ENCODE measurements around the gene AGBL4. TPM values are rescaled to one million over a fixed set of nuclear protein-coding genes. Genes with fewer than 3 reads are reported as not detected.

Gene AGBL4
- total RNA-seq, 1 donor from 2014 or later: not detected

DNA sequence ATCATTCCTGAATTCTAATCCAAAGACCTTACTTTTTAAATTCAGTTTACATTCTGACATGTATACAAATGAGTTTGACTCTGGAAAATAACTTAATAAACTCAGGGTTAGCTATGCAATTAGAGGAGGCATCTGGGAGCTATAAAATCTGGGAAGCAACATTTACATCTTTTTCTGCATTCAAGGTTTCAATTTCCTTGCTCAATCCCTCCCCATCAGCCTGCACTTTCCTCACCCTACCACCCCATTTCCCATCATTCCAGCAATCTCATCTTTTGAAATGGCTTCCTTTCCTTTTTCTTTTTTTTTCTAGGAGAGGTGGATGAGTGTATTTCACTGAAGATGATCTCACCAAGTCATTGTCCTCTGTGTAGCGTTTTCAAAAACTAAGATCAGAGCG, 1181.8 kb downstream of the AGBL4 start:
- no peak for DNase-seq (ENCODE audit: low read depth, low spot score)

DNA sequence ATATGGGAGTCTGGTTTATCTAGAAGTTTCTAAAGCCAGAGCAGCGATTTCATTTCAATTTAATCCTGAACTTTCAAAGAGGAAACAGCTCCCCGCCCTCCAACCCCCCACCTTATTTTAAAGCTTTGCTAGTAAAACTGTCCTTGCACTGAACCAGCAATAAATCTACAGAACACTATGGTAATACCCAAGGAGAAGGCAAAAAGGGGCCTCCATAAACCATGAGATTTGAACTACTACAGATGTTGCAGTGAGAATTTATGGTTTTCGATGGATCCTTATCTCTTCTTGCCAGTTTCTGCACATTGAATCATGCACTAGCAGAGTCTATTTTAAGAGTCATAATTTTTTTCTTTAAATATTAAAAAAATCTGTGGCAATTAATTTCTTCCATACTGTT, 1182.3 kb downstream of the AGBL4 start:
- no peak for DNase-seq (ENCODE audit: low read depth, low spot score)

DNA sequence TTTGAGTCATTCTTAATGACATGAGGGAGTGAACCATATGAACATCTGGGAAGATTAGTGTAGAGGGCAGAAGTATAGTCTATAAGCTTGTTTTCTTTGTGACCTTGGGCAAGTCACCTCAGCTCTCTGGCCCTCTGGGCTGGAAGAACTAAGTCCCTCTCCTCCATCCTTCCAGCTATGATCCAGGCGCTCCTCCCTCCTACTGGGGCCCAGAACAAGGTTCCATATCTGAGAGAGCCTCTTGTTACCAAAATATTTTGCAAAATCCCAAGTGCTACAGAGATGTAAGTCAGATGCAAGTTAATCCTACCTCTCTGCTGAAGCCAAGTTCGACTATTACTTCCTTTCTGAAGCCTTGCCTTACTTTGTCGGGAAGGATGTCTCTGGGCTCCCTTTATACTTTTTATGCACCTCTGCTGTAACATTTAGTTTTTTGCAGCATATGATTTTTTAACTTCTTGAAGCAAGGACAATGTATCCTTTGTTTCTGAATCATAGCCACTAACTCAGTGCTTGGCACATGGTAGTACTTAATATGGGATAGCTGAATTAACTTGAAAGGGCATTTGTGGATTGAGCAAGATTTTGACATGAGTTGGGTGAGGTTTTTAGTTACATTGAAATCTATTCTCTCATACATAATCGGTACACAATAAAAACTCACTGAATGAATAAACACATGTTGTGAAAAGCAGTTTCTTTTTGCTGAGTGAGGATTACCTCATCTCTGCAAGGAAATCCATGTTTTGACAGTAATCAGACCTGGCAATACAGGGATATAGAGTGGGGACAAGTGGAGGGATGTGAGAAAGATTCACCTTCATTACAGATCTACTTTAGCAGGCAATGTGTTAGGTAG, 1192.4 kb downstream of the AGBL4 start:
- DNase-seq (ENCODE audit: low read depth, low spot score): no peak

DNA sequence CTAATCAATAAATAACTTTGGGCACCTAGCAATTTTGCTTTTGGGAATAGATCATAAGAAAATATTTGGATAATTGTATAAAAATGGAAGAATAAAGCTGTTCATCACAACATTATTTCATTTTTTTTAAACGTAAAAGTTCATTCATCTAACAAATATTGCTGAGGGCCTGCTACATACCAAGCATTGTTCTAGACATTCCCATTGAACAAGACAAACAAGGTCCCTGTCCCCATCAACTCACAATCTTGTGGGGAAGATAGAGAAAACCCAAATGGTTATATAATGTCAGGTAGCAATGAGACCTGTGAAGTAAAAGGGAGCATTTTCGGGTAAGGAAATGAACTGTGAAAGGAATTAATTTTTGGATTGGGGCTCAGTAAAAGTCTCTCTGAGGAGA, 1193.0 kb downstream of the AGBL4 start:
- no peak for DNase-seq (ENCODE audit: low read depth, low spot score)

DNA sequence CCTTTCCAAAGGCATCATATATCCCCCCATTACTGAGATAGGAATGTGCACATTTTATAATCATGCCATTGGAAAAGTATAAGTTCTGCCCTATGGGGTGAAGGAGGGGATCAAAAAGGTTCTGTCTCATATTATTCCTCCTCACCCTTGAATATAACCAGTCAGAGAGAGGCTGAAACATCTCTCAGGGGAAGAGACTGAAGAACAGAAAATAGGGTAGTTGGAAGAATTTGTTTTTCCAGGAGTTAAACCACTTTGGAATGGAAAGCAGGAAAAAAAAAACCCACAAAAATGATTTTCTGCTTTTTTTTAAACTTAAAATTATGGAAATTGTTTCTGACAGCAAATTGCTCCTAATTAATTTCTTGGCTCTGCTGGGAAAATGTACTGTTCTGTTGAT, 1194.3 kb downstream of the AGBL4 start:
- no peak for DNase-seq (ENCODE audit: low read depth, low spot score)

DNA sequence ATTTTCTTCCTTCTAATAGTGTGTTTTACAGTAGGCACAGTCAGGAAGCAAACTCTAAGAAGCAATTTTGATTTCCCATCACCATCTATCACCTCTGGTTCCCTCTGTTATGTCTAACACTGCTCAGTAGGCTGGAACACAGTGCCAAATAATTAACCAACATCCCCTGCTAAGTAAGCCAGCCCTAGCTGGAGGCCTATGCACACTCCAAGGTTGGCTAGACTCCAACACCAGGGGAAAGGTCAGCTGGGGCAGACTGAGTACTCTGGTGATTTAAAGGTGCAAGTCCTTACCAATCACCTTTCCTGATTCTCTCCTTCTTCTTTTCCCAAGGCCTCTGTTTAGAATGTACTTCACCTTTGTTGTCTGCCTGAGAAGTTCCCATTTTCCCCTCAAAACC, 1200.6 kb downstream of the AGBL4 start:
- no peak for DNase-seq (ENCODE audit: low read depth, low spot score)

DNA sequence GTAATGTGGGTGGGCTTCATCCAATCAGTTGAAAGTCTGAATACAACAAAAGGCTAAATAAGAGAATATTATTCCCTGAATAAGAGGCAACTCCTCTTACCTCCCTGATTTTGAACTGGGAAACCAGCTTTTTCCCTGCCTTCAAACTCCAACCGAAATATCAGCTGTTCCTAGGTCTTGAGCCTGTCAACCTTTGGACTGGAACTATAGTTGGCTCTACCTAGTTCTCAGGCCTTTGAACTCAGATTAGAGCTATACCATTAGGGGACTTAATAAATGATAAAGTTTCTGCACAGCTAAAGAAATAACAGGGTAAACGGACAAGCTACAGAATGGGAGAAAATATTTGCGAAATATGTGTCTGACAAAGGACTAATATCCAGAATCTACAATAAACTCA, 1203.3 kb downstream of the AGBL4 start:
- DNase-seq (ENCODE audit: low read depth, low spot score): no peak

DNA sequence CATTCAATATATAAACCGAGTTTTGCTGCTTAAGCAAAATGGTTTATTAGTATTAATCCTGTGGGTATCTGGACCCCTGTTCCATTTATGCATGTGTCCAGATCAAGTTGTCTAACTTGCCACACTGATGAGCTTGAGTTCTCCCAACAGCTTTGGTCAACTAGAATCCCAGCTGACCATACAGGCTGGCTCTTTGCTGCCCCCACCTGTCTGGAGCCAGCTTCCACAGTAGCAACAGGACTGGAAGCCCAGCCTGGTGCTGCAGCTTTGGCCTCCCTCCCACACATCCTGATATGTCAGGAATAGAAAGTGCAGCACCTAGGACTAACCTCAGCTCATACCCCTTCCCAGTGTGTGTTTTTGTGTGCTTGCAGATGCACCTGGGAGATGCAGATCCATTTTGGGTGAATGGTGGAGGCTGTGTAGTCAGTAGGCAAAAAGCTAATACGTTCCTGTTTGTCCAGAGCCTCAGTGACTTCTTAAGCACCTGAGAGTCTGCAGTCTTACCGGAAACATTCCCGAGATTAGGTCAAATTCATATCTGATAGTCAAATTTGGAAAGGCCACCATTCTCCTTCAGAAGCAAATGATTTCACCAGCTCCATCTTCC, 1206.1 kb downstream of the AGBL4 start:
- no peak for DNase-seq (ENCODE audit: low read depth, low spot score)

DNA sequence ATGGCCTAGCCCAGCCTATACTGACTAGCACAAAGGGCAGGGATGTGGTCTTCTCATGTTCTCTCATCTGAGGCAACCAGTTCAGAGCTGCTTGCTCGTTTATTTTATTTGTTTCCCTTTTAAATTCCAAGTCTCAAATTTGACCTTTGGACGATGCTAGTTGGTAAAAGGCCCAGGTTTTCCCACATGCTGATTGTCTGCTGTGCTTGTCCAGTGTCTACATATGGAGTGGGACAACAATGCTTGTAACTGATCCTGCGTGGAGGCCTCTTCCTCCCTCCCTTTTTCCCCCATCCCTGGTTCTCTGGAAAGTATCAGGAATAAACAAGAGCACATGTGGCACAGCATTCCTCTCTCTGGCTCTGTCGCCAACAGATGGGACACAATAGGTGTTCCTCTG, 1213.0 kb downstream of the AGBL4 start:
- no peak for DNase-seq (ENCODE audit: low read depth, low spot score)

DNA sequence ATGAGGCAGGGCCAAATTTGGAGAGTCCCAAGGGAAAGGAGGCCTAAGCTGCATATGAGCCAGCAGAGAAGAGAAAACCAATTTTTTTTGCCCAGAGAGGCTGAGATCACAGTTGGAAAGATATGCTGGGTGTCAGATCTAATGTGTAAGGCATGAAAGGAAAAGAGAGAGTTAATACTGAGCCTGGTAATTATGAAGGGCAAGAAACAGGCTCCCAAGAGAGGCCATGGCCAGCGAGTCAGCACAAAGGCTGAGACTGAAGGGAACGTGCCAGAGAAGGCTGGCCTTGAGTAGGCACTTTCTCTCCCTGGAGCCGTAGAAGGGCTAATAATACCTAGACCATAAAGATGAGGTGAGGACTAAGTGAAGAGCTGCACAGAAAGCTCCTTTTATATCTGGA, 1215.3 kb downstream of the AGBL4 start:
- DNase-seq (ENCODE audit: low read depth, low spot score): no peak

DNA sequence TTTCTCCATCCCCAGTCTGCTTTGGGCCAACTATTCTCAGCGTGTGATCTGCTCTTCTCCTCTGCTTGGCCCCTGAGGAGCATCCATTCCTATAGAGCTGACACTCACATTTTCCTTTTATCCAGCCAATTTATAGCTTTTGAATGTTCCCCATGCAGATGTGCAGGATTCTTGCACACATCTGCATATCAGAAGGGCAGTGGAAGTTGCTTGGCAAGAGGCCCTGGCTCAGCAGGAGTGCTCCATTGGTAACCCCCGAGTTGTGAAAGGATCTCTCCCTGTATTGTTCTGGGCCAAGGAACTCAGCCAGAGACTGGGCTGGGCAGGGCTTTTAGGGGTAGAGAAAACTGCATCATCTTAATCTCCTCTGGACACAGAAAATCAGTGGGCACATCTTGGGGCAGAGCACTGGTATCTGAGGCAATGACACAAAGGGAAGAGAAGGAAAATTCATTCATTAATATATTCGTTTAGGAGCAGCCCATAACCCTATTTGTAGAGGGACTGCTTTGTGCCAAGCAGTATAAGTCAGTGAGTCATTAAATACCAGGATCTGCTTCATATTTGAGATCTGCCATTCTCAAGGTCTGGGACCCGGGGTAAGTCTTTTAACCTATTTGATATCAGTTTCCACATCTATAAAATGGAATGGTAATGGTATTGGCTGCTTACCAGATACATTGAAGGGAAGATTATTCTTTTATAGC, 1216.0 kb downstream of the AGBL4 start:
- no peak for DNase-seq (ENCODE audit: low read depth, low spot score)

DNA sequence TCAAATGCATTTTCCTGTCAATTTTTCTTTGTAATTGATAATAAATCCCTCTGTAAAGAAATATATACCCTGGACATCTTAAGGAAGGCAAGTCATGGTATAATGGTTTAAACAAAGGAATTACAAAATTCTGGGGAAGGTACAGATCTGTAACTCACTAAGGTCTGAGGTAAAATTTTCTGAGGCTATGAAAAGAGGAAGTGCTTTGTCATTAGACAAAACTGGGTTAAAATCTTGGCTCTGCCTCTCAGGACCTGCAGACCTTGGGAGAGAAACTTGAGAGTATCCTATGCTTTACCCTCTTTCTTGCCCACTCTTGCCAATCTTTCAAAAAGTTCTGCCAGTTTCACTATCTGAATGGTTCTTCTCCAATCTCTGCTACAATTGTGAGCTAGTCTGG, 1220.3 kb downstream of the AGBL4 start:
- no peak for DNase-seq (ENCODE audit: low read depth, low spot score)

DNA sequence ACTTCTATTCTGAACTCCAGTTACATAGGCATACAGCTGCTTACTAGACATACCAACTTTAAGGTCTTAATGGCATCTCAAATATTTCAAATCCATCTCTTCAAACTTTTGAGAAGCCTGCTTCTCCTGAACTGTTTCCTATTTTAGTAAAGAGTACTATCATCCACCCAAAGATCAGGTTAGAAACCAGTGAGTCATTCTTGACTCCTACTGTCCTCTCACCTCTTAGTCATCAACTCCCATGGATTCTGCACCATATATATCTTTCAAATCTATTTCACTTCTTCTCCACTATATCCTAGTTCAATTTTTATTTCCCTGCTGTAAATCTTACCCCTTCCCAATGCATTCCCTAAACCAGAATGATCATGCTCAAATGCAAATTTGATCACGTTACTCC, 1228.9 kb downstream of the AGBL4 start:
- no peak for DNase-seq (ENCODE audit: low read depth, low spot score)

DNA sequence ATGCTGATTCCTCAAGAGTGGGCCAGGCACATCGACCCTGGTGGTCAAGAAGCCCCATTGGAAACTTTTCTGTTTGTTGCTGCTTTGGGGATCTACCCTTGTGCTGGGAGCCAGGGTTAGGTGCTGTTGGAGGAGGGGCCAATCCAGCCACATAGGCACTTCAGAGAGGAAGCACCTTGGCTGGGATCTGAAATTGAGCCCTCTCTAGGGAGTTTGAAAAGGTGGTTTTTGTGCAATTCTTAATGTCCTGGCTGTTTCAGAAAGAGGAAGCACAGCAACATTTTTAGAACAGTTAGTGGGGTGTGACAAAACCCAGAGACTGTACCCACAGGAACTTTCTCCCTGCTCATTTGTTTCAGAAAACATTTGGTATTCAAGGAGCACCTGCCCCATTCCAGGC, 1229.9 kb downstream of the AGBL4 start:
- no peak for DNase-seq (ENCODE audit: low read depth, low spot score)

DNA sequence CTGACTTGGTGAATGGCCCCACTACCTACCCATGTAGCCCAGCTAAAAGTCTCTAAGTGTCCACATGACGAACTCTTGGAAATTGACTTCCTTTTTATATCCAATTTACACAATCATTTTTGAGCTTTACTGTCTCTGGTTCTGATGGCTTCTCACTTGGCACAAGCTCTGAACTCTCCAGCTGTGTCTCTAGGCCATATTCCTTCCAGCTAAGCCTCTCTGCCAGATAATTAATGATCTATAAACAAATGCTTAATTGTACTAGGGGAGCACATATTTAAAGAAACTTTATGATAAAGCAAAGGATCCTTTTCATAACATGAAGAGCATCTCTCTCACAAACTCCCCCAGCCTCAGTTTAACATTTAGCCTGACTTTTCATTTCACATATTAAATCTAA, 1230.8 kb downstream of the AGBL4 start:
- no peak for DNase-seq (ENCODE audit: low read depth, low spot score)

DNA sequence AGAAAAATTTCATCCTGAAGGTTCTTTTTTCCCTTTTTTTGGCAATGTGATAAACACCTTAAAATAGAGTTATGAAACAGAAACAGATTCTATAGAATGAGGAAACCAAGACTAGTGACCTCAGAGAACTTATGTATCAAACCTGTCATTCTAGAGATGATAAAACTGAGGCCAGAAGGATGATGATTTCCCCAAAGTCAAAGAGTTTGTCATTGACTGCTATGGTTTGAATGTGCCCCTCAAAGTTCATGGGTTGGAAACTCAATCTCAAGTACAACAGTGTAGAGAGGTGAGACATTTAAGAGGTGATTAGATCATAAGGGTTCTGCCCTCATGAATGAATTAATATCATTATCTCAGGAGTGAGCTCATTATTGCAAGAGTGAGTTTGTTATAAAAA, 1233.4 kb downstream of the AGBL4 start:
- no peak for DNase-seq (ENCODE audit: low read depth, low spot score)

DNA sequence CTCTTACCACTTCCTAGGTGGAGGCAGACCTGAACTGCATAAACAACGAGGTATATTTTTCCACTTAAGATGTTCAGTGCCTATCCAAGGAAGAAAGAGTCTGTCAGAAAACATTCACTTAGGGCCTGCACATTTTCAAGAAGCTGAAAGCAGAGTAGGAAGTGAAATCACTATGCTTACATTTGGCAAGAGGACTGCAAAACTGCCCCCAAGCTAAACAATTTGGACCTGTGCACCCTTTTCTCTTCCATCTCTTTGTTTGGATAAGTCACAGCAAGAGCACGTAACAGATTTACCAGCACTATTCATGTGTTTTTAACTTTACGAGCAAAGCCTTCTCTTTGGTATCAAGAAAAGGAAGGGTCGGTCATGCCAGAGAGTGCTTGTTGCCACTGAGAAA, 1233.9 kb downstream of the AGBL4 start:
- no peak for DNase-seq (ENCODE audit: low read depth, low spot score)

DNA sequence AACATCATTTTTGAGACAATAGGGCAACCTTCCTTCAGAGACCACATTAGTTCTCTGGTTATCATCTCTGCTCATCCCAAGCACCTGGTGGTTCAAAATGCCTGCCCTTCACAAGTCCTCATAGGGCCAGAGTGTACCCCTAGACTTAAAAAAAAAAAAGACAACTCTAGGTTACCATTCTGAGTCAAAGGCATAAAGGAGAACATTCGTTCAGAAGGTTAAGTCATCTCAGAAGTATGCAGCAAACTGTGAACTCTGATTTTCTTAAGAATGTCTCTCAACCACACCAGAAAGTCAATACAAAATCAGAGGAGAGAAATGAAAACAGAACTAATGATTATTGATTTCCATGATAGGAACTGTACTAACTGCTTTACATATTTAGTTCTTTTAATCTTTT, 1237.9 kb downstream of the AGBL4 start:
- no peak for DNase-seq (ENCODE audit: low read depth, low spot score)

DNA sequence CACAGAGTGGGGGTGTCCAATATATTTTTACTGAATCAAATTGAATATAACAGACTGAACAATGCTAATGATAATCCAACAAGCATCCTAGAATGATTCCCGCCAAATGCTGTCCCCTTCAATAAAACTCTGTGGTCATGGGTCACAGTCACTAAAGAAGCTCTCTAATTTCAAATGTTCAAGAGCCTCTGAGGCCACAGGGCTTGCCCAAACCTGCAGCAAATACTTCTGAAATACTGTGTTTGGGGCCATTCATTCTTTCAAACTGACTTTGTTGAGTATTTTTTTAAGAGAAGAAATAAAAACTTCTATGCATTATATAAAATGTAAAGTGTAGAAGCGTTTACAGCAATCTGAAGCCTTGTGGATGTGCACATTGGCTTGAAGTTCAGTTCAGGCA, 1239.5 kb downstream of the AGBL4 start:
- no peak for DNase-seq (ENCODE audit: low read depth, low spot score)

DNA sequence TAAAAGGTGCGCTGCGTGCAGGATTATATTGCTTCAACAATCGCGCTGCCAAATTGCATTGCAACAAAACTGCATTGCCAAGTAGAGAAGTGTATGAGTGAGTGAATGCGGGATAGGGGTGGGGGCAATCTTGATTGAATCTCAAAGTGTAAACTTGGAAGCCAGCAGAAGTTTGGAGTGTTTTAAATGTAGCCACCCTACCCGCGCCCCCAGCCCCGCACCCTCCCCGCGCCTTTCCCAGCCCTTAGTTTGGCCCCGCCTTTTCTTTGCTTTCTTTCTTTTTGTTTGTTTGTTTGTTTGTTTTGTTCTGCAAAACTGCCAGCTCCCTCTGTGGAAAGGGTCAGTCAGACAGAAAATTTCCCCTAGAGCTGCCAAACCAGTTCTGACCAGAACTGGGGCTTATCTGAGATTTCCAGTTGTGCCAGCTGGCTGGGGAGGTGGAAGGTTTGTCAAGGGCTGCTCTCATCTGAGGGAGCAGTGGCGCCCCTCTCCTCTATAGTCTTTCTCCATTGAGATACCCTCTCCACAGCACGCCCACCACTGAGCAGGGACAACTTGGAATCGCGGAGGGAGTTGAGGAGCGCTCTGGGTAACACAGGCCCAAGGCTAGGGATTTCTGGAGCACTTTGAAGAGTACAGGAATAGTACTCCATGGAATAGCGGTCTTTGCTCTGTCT, 1246.4 kb downstream of the AGBL4 start:
- DNase-seq (ENCODE audit: low read depth, low spot score): no peak

DNA sequence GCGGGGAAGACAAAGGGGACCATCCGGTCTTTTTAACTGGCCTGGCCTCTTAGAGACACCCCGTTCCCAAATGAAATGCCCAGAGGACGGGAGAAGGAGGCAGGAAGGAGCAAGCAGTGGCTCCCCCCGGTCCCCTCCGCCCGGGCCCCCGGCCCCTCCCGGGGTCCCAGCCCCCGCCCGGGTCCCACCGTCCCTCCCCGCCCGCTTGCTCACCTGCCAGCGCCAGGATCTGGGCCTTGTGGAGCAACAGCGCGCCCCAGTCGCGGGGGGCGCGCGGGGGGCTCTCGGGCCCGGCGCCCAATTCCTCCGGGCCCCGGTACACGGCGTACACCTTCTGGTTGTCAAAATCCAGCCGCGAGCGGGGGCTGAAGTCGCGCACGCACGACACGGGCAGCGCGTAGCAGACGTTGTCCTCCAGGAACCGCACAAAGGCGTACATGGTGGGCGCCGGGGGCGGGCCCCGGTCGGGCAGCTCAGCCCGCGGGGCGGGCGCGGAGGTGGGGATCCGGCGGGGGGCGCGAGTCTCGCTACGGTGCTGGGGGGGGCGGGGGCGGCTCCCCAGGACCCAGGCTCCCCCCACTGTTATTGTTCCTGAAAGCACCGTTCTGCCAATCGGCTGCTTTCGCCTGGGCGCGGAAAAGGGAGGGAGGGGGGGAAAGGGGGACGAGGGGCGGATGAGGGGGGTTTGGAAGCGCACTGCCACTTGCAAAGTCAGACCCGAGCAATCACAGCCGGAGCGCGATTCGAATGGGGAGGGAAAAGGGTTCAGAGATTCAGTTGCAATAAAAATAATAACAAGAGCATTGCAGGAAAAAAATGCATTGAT, 1247.1 kb downstream of the AGBL4 start, which contains the start of gene BEND5:
BEND5 (minus strand) TSS at position 499 of the 826 bp plus-strand sequence; CDS start at position 439, 60 bp downstream.
- DNase-seq (ENCODE audit: low read depth, low spot score): no peak
